NCI-H460 (cell line): ENCODE results near the gene SORBS1. TPM values are rescaled to one million over a fixed set of nuclear protein-coding genes. Genes with fewer than 3 reads are reported as not detected.

Source experiments
- DNase-seq: peaks from one replicate; pipeline ENCODE4 v3.0.0-alpha.2; 2016; ENCODE audit warnings: low read depth; ENCODE audit errors: extremely low read depth
- total RNA-seq: library from RNA; depleted of rRNA; stranded (reverse); fragments of >200 nt; shearing (Covaris generic); gene quantifications from 2 replicates; pipeline ENCODE4 v1.2.3, GENCODE V29; 2014

Gene SORBS1
- total RNA-seq, 1 experiment from 2014 or later: 0.27 TPM

DNA sequence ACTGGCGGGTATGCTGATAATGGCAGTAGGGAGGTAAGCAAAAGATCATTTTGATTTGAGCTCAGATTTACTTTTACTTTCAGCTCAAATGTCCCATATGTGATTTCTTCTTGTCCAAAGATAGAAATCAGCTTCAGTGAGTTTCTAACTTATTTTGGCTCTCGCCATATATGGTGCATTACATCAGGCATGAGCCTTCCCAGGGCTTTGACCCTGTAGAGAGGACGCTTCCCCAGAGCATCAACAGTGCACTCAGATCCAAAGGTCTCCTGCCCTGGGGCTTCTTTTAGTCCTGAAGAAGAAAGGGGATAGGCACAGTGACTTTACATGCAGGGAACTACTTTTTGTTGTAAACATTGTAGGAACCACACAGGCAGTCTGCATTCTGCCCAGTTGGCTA, 141.8 kb downstream of the SORBS1 start:
- no peak for DNase-seq

GRCh38 chr10:95416973-95417372, 144.2 kb downstream of the SORBS1 start:
- no peak for DNase-seq

GRCh38 chr10:95416270-95416669, 144.9 kb downstream of the SORBS1 start:
- no peak for DNase-seq

GRCh38 chr10:95415621-95416031, 145.5 kb downstream of the SORBS1 start:
- DNase-seq: no peak

DNA sequence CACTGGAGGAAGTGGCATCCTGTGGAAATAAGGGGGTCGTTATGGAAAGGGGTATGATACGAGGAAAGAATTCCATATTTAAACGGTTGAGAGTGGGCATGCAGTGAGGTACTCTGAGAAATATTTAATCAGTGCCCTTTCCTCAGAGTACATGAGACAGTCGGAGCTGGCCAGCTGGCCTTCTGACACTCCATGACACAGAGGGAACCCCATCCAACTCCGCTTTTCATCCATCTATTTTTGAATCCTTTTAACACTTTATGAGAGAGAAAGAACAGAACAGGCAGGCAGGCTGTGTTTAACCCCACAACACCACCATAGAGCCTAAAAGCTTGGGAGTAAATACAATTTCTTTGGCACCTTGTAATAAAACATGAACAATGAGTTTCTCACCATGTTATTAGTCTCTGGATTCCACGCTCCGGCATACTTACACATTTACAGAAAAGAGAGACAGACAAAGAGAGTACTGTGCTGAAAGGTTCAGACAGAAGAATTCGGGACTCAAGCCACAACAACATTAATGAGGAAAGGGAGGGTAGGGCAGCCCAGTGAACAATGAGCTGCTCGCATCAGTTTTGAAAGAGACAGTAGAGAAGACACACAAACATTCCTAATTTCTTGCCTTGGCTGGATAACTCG, 146.2 kb downstream of the SORBS1 start:
- no peak for DNase-seq

DNA sequence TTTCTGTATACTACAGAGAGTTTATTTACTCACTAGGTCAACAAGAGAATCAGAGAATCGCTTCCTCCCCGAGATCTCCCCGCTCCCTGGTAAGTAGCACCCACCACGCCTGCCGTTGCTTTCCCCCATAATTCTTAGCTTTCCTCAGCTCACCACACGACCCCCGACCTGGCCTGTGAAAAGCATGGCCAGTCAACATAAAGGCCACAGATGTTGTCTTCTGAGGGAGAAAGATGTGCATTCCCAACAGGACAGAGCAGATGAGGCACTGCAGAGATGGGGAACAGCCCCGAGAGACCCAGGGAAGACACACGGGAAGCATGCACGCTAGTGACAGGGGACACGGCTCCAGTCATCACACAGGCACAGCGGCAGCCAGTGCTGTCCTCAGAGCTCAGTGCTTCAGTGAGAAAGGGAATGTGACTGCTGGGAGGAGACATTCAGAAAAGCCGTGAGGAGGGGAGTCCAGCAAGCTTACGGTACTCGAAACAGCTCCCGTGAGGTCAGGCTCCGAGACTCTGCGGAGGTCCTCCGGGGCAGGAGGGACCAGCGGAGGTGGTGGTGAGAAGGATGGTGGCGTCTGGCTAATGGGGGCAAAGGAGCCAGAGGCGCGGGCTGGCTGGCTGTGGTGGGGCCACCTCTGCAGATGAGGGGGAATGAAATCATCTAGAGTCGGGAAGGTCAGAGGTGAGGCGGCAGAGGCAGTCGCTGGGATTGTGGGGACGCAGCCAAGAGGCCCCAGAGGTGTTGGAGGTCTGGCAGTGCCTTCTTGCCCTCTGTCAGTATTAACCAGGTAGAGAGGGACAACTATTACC, 146.9 kb downstream of the SORBS1 start:
- no peak for DNase-seq

DNA sequence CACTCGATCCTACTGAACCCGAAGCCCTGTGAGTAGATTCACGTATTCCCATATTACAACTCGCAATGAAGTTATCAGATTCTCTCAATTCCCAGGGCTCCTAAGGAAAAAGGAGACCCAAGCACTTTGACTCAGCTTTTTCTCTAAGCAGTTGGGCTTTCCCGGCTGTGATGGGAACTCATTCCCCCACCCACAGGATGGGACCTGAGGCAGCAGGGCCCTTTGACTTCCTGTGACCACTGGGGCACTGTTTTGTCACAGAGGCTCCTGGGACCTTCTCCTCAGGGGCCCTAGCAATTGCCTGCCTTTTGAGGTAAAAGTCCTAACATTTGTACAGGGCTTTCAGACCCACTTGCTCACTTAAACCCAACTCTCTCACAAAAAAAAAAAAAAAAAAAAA, 147.6 kb downstream of the SORBS1 start:
- no peak for DNase-seq

DNA sequence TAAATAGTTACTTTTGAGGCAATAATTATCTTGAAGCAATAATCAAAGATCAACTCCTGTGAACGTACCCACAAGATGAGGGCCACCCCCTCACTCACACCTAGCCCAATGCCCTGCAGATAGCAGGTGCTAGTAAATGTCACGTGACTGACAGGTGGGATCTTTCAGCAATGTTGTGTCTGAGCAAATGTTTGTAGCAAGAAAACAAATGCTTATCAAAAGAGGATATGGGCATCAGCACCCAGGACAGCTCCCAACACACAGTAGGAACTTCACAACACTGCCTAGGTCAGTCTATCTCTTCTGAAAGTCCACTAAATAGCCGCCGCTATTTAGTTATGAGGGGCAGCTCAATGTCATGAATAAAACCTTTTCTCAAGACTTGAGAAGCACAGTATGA, 149.5 kb downstream of the SORBS1 start:
- no peak for DNase-seq

DNA sequence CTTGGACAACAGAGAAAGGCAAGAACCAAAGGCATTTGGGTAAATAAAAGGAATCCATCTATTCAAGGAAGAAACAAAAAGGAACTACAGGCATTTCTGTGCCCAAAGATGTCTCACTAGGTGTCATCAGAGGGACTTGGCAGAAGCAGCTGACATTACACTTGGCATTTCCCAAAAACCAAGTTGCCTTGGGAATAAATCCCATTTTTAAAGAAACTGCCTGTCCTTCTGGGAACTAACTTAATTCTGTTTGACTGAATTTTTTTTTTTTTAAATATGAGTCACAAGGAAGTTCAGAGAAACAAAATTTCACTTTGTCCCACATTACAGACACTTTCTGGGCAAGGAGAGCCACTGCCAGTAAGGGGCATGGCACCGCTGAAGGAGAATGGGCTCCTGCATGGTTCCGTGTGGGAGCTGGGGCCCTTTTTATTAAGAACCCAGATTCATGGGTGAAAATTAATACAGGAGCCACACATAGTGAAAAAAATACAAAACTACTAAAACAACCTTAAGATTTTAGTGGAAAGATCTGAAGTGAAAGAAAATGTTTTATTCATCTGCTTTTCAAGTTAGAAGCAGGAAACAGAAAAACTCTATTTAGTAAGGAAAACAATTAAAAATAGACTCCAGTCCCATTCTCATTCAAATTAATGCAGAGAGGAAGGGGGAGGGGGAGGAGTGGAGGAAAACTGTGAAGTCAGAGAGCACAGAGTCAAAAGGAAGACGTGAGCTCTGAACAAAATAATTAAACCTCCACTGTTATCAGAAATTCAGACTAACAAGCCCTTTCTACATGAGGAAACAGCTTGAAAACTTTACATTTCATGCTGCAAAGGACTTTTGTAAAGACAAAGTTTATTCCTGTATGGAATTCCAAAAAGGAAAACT, 151.9 kb downstream of the SORBS1 start:
- DNase-seq: no peak

DNA sequence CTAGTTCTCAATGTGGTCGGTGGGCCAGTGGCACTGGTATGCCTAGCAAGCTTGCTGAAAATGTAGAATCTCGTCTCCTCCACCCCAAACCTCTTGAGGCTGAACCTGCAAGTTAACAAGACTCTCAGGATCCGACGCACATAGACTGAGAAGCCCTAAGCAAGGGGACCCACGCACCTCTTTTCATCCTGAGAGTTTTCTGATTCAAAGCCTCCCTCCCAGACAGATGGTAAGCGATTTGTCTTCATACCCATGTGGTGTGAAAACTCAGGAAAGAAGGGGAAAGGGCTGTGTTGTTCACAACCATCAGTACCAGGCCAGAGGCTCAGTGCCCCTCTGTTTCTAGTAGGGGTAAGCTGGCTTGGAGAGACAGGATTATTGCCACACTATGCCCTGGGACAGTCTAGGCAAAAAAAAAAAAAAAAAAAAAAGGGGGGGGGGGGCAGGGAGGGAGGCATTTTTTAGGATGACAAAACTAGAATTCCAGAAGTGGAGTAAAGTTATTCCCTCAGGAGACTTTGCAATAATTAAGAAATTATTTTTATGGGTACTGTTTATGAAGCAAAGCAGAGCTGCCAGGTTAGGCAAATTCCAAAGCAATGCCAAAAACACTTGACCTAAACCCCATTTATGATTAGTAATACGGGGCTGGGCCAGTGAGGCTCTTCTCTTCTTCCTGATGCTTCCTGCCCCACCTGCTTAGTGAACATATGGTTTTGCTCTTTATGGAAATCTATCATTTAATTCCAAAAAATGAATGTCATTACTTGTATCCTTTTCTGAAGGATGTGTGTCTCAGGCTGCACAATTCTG, 152.8 kb downstream of the SORBS1 start:
- no peak for DNase-seq

DNA sequence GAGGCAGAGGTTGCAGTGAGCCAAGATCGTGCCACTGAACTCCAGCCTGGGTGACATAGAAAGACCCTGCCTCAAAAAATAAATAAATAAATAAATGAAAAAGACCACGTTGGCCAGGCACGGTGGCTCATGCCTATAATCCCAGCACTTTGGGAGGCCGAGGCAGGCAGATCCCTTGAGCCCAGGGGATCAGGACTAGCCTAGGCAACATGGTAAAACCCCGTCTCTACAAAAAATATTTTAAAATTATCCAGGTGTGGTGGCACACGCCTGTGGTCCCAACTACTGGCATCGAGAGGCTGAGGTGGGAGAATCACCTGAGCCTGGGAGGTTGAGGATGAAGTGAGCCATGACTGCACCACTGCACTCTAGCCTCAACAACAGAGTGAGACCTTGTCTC, 153.6 kb downstream of the SORBS1 start:
- DNase-seq: no peak

DNA sequence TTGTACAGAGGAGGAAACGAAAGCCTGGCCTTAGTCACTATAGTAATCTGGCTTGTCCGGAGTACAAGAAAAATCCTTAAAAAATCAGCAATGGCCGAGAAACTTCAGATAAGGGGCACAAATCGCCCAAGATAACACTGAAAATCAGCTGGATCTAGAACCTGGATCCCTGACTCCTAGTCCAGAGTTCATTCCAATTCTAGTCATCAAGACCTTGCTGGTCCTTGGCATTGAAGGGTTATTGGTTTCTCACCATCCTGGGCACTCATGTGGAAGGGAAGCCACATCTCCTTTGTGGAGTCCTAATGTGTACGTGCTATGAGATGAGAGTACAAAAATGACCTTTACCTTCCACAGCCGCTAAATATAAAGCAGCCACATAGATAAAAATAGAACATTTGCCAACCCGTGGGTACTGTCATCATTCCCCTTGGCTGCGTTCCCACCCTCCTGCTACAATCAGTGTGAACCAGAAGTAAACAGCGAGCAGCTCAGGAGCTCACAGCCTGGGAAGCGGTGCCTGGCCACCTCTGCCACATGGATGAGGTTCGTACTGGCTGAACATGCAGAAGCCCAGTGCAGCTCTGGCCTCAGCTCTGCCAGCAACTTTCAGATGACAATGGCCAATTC, 154.4 kb downstream of the SORBS1 start:
- no peak for DNase-seq

DNA sequence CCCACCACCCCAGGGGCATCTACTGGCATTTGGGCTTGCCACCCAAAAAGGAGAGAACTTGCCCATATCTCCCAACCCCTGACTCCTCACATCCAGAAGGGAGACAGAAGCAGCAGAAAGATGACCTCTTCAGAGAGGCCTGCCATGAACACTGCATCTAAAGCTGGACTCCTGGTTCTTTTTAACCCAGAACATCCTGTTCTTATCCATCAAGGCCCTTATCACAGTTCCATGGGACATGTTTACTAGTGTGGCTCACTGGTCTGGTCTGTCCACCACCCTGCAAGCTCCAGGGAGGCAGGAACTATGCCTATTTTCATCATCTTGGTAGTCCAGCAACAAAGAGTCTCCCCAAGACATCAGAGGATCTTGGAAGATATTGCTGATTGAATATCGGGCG, 155.5 kb downstream of the SORBS1 start:
- no peak for DNase-seq

DNA sequence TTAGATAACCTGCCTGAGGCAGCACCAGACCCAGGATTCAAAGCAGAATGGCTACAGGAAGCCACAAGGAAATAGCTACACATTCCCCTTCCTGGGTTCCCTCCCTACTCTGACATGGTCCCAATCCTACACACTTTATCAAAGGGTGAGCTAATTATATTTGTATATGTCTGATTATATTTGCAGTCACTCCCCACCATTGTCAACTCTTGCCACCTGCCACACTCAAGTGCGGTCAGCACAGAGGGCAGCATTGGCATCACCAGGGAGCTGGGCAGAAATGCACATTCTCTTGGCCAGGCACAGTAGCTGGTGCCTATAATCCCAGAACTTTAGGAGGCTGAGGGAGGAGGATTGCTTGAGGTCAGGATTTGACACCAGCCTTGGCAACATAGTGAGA, 156.3 kb downstream of the SORBS1 start:
- no peak for DNase-seq

- DNase-seq: no peak
Measured at GRCh38 chr10:95404462-95404858, 156.7 kb downstream of the SORBS1 start.

DNA sequence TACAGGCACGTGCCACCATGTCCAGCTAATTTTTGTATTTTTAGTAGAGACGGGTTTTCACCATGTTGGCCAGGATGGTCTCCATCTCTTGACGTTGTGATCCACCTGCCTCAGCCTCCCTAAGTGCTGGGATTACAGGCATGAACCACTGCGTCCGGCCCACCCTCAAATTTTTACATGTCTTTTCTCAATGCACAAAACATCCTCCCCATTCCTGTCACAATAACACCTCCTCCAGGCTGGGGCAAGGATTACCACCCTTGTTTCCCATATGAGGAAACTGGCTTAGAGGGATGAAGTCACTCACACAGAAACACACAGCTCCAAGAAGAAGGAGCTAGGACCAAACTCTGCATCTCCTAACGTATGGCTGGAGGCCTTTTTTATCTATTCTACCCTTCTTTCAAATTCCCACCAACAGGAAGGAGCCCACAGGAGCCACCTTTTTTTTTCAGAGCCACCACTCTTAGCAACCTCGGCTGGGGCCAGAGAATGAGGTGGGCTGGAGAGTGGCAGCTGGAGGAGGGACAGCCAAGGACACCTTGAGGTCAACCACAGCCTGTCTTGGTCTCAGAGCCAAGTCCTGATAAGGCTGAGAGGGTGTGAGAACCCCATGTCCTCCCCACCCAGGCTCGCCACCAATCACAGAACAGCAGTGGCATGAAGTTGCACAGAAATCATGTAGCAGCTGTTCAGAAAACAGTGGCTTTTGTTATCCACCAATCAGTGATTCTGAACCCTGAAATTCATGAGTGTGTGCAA, 157.3 kb downstream of the SORBS1 start:
- no peak for DNase-seq

- DNase-seq: no peak
Measured at GRCh38 chr10:95401704-95402469, 159.3 kb downstream of the SORBS1 start.

DNA sequence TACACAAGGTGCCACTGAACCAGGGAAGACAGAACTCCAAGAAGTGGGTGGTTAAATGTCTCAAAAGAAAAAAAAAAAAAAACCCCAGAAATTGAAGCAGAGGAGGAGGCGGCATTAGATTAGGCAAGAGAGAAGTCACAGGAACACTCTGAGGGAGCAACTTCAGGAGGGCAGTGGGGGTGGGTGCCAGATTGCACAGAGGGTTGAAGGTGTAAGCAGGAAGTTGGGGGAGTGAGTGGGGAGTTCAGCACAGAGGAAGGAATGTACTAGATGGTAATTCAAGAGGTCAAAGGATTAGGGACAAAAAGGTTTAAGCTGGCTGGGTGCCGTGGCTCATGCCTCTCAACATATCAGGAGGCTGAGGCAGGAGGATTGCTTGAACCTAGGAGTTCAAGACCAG, 160.4 kb downstream of the SORBS1 start:
- DNase-seq: no peak

GRCh38 chr10:95399183-95399582, 162.0 kb downstream of the SORBS1 start:
- DNase-seq: no peak
